NCI-H2196 (cell line): ENCODE measurements around the gene SLC29A2.
A peak's percentile ranks its signal among the peaks of the same experiment; 100 is the strongest.
"Not testable (repeated sequence)": the region's sequence is repeated elsewhere in the genome, so short reads cannot be mapped to it uniquely, and the experiment has no call there.

Source experiments
- DNase-seq: peaks from one replicate; lab custom pipeline; 2025; ENCODE audit not compliant: unreplicated experiment; lab: John Stamatoyannopoulos, UW

Gene SLC29A2

GRCh38 chr11:66334605-66335442 lies 36.7 kb downstream of the SLC29A2 start:
- DNase-seq = no peak

GRCh38 chr11:66333896-66334604 lies 37.5 kb downstream of the SLC29A2 start:
- DNase-seq = no peak

GRCh38 chr11:66333220-66333877 lies 38.2 kb downstream of the SLC29A2 start:
- no peak for DNase-seq

- DNase-seq = no peak
These were observed 39.0 kb downstream of the SLC29A2 start for GRCh38 chr11:66332371-66333219.

- DNase-seq = no peak
These were observed 39.8 kb downstream of the SLC29A2 start for GRCh38 chr11:66331542-66332370.

- no peak for DNase-seq
These were observed 40.6 kb downstream of the SLC29A2 start for GRCh38 chr11:66330931-66331330.

GRCh38 chr11:66329165-66329673 lies 42.3 kb downstream of the SLC29A2 start:
- no peak for DNase-seq

GRCh38 chr11:66328302-66329144 lies 43.0 kb downstream of the SLC29A2 start:
- DNase-seq = peak; percentile 69

GRCh38 chr11:66328031-66328301 lies 43.6 kb downstream of the SLC29A2 start:
- no peak for DNase-seq

- no peak for DNase-seq
These were observed 44.2 kb downstream of the SLC29A2 start for GRCh38 chr11:66327171-66328030.

- DNase-seq = no peak
These were observed 45.1 kb downstream of the SLC29A2 start for GRCh38 chr11:66326261-66327111.

- no peak for DNase-seq
These were observed 46.3 kb downstream of the SLC29A2 start for GRCh38 chr11:66325263-66325671.

GRCh38 chr11:66324664-66325063 lies 46.9 kb downstream of the SLC29A2 start:
- DNase-seq = no peak

GRCh38 chr11:66323684-66324083 lies 47.9 kb downstream of the SLC29A2 start:
- DNase-seq = no peak

GRCh38 chr11:66322732-66323427 lies 48.7 kb downstream of the SLC29A2 start:
- DNase-seq = no peak

- DNase-seq = no peak
These were observed 50.0 kb downstream of the SLC29A2 start for GRCh38 chr11:66321606-66322005.

- DNase-seq = not testable (repeated sequence)
These were observed 50.8 kb downstream of the SLC29A2 start for GRCh38 chr11:66320748-66321147.
